MM.1S (cell line): ENCODE data around the gene B4GALT5.

Experiments
- DNase-seq: peaks from one replicate; pipeline ENCODE4 v3.0.0-alpha.2; 2015
- H2AFZ ChIP-seq: fragments of 300-600 bp; sonication (generic); 2 replicates; pipeline ENCODE4 v1.6.0; 2016; ENCODE audit warnings: antibody characterized with exemption, low read length
- H3F3A ChIP-seq: fragments of 300-600 bp; sonication (generic); 2 replicates; pipeline ENCODE4 v1.6.1; 2016; ENCODE audit warnings: mild to moderate bottlenecking, antibody characterized with exemption, low read length, moderate library complexity, mixed read lengths; ENCODE audit not compliant: insufficient read depth
- H3K27ac ChIP-seq: fragments of 300-600 bp; sonication (generic); 2 replicates; pipeline ENCODE4 v1.5.1; 2016; ENCODE audit warnings: mild to moderate bottlenecking, low read length
- H3K27me3 ChIP-seq: fragments of 300-600 bp; sonication (generic); replicated peaks from 2 replicates; pipeline ENCODE4 v1.6.0; 2016; ENCODE audit warnings: low read length; ENCODE audit not compliant: insufficient read depth
- H3K36me3 ChIP-seq: fragments of 300-600 bp; sonication (generic); replicated peaks from 2 replicates; pipeline ENCODE4 v1.6.1; 2016; ENCODE audit warnings: mild to moderate bottlenecking, low read length, mixed read lengths; ENCODE audit not compliant: insufficient read depth
- H3K4me1 ChIP-seq: fragments of 300-600 bp; sonication (generic); 2 replicates; pipeline ENCODE4 v1.6.1; 2016; ENCODE audit warnings: low read length, mixed read lengths
- H3K4me2 ChIP-seq: fragments of 300-600 bp; sonication (generic); 2 replicates; pipeline ENCODE4 v1.6.0; 2016; ENCODE audit warnings: low read depth, low read length
- H3K4me3 ChIP-seq: fragments of 300-600 bp; sonication (generic); 2 replicates; pipeline ENCODE4 v1.5.1; 2016; ENCODE audit warnings: low read length, mixed read lengths
- H3K79me2 ChIP-seq: fragments of 300-600 bp; sonication (generic); 2 replicates; pipeline ENCODE4 v1.6.1; 2016; ENCODE audit warnings: mixed run types, low read length, mixed read lengths
- H3K9ac ChIP-seq: fragments of 300-600 bp; sonication (generic); 2 replicates; pipeline ENCODE4 v1.6.1; 2016; ENCODE audit warnings: low read length, mixed read lengths
- H3K9me2 ChIP-seq: fragments of 300-600 bp; sonication (generic); replicated peaks from 2 replicates; pipeline ENCODE4 v1.6.1; 2016; ENCODE audit warnings: mild to moderate bottlenecking, low read length, mixed read lengths; ENCODE audit not compliant: insufficient read depth
- H3K9me3 ChIP-seq: fragments of 300-600 bp; sonication (generic); replicated peaks from 2 replicates; pipeline ENCODE4 v1.6.1; 2016; ENCODE audit warnings: mild to moderate bottlenecking, low read length, mixed read lengths; ENCODE audit not compliant: insufficient read depth
- H4K20me1 ChIP-seq: fragments of 300-600 bp; sonication (generic); 2 replicates; pipeline ENCODE4 v1.6.1; 2016; ENCODE audit warnings: mild to moderate bottlenecking, low read length, moderate library complexity, mixed read lengths; ENCODE audit not compliant: insufficient read depth
- EZH2 ChIP-seq: fragments of 300-600 bp; sonication (generic); optimal IDR thresholded peaks from 2 replicates; pipeline ENCODE3; 2017; ENCODE audit warnings: low read depth, mild to moderate bottlenecking, antibody characterized with exemption, low read length, mixed read lengths
- EZH2phosphoT487 ChIP-seq: fragments of 300-600 bp; sonication (generic); IDR thresholded peaks from 2 replicates; pipeline ENCODE4 v1.6.1; 2018; ENCODE audit warnings: antibody characterized with exemption, low read length
- TF ChIP-seq, protein P1 (sequence below): fragments of 300-600 bp; sonication (generic); IDR thresholded peaks from 2 replicates; pipeline ENCODE4 v1.5.1; 2016; ENCODE audit warnings: antibody characterized with exemption, low read length, mixed read lengths

Gene B4GALT5

DNA sequence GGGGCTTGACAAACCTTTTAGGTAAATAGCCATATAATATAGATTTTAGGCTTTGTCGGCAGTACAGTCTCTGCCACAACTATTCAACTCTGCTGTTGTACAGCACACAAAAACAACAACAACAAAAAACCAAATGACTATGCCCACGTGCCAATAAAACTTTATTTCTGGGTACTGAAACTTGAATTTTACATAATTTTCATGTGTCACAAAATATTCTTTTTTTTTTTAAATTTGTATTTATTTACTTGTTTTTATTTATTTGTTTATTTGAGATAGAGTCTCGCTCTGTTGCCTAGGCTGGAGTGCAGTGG is 34.8 kb upstream of the B4GALT5 start:
- H3K9me2 ChIP-seq = no peaks in the 10 kb centered on the region
- H3K27me3 ChIP-seq = no peaks in the 10 kb centered on the region
- no peak overlapping the region for H3K4me2 ChIP-seq
- no peaks in the 10 kb centered on the region for H3K79me2 ChIP-seq
- no peak overlapping the region for H3K4me3 ChIP-seq
- no peaks in the 10 kb centered on the region for H3K9me3 ChIP-seq
- no peak for DNase-seq
- no peak overlapping the region for H2AFZ ChIP-seq
- H3K27ac ChIP-seq = no peak overlapping the region
- peaks cover 34% of the 10 kb centered on the region for H3K4me1 ChIP-seq
- no peaks in the 10 kb centered on the region for H4K20me1 ChIP-seq
- TF ChIP-seq EZH2phosphoT487 (no peak), EZH2 (no peak)
- TF ChIP-seq, protein P1, sequence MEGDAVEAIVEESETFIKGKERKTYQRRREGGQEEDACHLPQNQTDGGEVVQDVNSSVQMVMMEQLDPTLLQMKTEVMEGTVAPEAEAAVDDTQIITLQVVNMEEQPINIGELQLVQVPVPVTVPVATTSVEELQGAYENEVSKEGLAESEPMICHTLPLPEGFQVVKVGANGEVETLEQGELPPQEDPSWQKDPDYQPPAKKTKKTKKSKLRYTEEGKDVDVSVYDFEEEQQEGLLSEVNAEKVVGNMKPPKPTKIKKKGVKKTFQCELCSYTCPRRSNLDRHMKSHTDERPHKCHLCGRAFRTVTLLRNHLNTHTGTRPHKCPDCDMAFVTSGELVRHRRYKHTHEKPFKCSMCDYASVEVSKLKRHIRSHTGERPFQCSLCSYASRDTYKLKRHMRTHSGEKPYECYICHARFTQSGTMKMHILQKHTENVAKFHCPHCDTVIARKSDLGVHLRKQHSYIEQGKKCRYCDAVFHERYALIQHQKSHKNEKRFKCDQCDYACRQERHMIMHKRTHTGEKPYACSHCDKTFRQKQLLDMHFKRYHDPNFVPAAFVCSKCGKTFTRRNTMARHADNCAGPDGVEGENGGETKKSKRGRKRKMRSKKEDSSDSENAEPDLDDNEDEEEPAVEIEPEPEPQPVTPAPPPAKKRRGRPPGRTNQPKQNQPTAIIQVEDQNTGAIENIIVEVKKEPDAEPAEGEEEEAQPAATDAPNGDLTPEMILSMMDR = no peak
- no peak overlapping the region for H3K9ac ChIP-seq
- H3F3A ChIP-seq = peaks cover 30% of the 10 kb centered on the region
- H3K36me3 ChIP-seq = no peaks in the 10 kb centered on the region

DNA sequence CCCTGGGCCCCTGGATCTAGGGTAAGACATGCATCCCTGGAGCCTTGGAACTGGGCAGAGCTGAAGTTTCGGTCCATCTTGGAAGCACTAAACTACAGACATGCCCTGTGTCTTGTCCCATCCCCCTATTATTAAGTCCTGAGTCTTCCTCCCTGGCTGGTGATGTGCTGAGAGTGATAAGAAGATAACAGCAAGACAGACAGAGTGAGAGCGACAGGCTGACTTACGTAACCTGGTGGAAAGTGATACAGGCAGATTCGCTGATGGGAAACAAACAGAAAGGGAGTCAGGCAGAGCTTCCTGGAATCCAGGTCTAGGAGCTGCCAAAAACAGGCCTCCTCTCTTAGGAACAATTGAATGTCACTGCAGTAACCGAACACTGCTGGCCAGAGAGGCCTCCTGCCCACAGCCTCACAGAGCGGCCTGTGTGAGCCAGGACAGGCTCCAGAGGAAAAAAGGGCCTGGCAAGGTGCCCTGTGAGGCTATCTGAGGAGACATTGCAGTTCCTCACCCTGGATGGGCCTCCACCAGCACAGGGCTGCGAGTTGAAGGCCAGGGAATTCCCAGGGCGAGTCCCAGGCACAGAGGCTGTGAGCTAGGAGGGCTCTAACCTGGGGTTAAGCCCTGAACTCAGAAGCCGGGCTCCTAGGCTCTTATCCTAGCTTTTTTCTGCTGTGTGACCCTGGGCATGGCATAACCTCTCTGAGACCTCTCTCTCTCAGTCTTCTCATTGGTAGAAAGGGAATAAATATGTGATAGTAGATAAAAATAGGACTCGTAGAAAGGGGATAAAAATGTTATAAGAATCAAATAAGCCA is 34.2 kb upstream of the B4GALT5 start:
- H3K4me2 ChIP-seq = no peak overlapping the region
- H2AFZ ChIP-seq = no peak overlapping the region
- no peaks in the 10 kb centered on the region for H3K79me2 ChIP-seq
- H4K20me1 ChIP-seq = no peaks in the 10 kb centered on the region
- no peak overlapping the region for H3K9ac ChIP-seq
- TF ChIP-seq, protein P1 = no peak
- no peak for TF ChIP-seq EZH2
- no peak for TF ChIP-seq EZH2phosphoT487
- no peaks in the 10 kb centered on the region for H3K9me2 ChIP-seq
- H3K4me3 ChIP-seq = no peak overlapping the region
- H3K9me3 ChIP-seq = no peaks in the 10 kb centered on the region
- H3K27me3 ChIP-seq = no peaks in the 10 kb centered on the region
- H3F3A ChIP-seq = peaks cover 30% of the 10 kb centered on the region
- no peak for DNase-seq
- no peak overlapping the region for H3K27ac ChIP-seq
- peaks cover 31% of the 10 kb centered on the region for H3K4me1 ChIP-seq
- no peaks in the 10 kb centered on the region for H3K36me3 ChIP-seq

DNA sequence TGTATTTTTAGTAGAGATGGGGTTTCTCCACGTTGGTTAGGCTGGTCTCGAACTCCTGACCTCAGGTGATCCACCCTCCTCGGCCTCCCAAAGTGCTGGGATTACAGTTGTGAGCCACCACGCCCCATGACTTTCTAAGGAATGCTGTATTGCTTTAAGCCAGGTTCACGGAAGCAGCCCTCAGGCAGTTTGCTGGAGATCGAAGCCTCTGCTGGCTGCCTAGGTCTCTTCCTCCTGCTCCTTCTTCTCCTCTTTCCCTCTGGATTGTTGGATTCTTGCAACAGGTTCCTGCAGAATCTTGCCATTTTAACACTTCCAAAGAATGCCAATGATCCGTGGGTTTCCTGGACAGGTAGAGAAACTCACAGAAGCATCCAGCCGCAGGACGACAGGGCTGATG is 29.3 kb upstream of the B4GALT5 start:
- H3K9me3 ChIP-seq = no peaks in the 10 kb centered on the region
- DNase-seq = no peak
- H3K4me2 ChIP-seq = no peak overlapping the region
- H3F3A ChIP-seq = no peaks in the 10 kb centered on the region
- TF ChIP-seq, protein P1 = no peak
- TF ChIP-seq EZH2phosphoT487 = no peak
- no peak for TF ChIP-seq EZH2
- no peak overlapping the region for H2AFZ ChIP-seq
- no peaks in the 10 kb centered on the region for H3K9me2 ChIP-seq
- no peak overlapping the region for H3K27ac ChIP-seq
- H3K79me2 ChIP-seq = no peaks in the 10 kb centered on the region
- H3K36me3 ChIP-seq = no peaks in the 10 kb centered on the region
- no peaks in the 10 kb centered on the region for H3K4me1 ChIP-seq
- H4K20me1 ChIP-seq = no peaks in the 10 kb centered on the region
- no peak overlapping the region for H3K4me3 ChIP-seq
- H3K9ac ChIP-seq = no peak overlapping the region
- no peaks in the 10 kb centered on the region for H3K27me3 ChIP-seq
